Cardiac fibroblast (primary cell): ENCODE results near the gene CHCHD3.

Experiments used
- DNase-seq, 2 donors: peaks; one replicate each; pipeline versions ENCODE4 v3.0.0 to v3.0.0-alpha.2; 2010; ENCODE audit warnings: low read depth in 2 of 2
- H3K4me3 ChIP-seq, 2 donors: replicated peaks in 1 of 2; 1 replicate in 1 of 2; 2 replicates in 1 of 2; pipeline ENCODE4 v1.5.1; 2011; ENCODE audit warnings: low read depth in 2 of 2, low read length in 2 of 2, mild to moderate bottlenecking in 2 of 2, moderate library complexity in 1 of 2
- TF ChIP-seq, protein P1 (sequence below): IDR thresholded peaks from one replicate; pipeline ENCODE4 v1.5.1; 2011; ENCODE audit warnings: low read depth, mild to moderate bottlenecking, low read length, inconsistent platforms

CHCHD3 gene

DNA sequence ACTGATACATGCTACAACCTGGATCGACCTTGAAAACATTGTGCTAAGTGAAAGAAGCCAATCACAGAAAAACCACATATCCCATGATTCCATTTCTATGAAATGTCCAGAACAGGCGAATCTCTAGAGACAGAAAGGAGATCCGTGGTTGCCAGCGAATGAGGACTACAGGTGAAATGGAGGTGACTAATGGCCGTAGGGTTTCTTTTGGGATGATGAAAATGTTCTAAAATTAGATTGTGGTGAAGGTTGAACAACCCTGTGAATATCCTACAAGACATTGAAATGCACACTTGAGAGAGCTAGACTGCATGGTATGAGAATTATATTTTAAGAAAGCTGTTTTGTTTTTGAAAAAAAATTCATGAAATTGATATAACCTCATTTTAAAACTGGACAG is 317.1 kb downstream of the CHCHD3 start:
- TF ChIP-seq, protein P1, sequence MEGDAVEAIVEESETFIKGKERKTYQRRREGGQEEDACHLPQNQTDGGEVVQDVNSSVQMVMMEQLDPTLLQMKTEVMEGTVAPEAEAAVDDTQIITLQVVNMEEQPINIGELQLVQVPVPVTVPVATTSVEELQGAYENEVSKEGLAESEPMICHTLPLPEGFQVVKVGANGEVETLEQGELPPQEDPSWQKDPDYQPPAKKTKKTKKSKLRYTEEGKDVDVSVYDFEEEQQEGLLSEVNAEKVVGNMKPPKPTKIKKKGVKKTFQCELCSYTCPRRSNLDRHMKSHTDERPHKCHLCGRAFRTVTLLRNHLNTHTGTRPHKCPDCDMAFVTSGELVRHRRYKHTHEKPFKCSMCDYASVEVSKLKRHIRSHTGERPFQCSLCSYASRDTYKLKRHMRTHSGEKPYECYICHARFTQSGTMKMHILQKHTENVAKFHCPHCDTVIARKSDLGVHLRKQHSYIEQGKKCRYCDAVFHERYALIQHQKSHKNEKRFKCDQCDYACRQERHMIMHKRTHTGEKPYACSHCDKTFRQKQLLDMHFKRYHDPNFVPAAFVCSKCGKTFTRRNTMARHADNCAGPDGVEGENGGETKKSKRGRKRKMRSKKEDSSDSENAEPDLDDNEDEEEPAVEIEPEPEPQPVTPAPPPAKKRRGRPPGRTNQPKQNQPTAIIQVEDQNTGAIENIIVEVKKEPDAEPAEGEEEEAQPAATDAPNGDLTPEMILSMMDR = no peak
- DNase-seq = no peak
- no peak overlapping the region for H3K4me3 ChIP-seq

- H3K4me3 ChIP-seq = no peak overlapping the region
- TF ChIP-seq, protein P1 = no peak
- no peak for DNase-seq
Observed at GRCh38 chr7:132760866-132761265, 321.0 kb downstream of the CHCHD3 start.

DNA sequence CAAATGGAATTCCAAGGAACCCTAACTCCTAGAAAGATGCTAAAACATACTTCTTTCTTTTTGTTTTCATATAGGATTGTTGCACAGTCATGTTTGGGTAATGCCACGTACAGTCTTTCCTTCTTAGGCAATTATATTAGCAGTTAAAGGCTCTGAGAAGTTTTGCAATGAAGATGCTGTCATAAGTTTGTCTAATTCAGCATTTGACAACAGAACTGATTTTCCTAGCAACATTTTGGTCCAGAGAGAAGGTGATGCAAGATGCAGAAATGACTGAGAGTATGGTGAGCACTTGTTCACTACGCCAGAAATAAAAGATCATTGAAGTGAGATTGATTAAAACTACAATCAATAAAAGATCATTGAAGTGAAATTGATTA is 321.7 kb downstream of the CHCHD3 start:
- DNase-seq = peak in 1 of 2 donors; percentile 31
- no peak overlapping the region for H3K4me3 ChIP-seq
- TF ChIP-seq, protein P1 = no peak

DNA sequence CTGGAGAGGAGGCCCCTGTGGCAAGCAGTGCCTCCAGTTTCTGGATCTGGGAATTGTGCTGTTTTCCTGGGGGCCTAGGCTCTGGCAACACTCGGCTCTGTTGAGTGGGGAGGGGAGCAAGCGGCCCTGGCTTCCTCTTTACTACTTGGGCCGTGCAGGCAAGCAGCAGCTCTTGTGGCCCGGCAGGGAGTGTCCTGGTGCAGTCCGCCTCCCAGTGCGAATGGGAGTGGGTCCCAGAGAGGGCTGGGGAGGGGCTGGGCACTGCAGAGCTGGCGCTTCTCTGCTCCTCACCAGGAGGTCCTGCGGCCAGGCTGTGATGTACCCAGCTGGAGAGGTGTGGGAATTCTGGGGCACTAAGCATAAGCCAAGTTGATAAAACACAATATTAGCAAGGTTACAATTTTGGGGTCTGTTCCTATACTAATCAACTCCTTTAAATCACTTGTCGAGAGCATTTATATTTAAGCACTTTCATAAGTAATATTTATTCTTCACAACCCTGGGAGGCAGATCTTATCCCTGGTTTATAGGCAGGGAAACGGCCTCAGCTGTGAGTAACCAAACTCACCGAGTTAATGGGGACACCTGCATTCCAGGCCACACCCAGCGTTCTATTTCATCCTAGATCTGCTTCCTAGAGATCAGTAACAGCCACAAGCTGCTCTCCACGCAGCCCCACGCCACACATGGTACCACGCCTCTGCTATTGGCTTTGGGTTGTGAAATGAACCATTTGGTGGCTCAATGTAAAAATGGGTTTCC is 322.2 kb downstream of the CHCHD3 start:
- TF ChIP-seq, protein P1 = no peak
- no peak overlapping the region for H3K4me3 ChIP-seq
- no peak for DNase-seq

- TF ChIP-seq, protein P1 = no peak
- DNase-seq = no peak
Observed at GRCh38 chr7:132758986-132759385, 322.9 kb downstream of the CHCHD3 start.

DNA sequence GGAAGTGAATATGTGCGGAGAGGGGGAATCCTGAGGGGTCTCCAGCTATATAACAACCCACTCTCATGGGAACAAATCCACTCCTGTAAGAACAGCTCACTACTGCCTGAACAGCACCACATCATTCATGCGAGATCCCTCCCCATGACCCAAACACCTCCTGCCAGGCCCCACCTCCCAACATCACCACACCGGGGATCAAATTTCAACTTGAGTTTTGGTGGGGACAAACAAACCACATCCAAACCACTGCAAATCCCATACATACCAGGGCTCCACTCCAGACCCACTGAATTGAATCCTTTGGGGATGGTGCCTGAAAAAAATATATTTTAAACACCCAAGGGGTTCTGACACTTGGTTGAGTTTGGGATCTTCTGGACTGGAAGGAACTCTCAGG is 324.1 kb downstream of the CHCHD3 start:
- TF ChIP-seq, protein P1 = no peak
- no peak for DNase-seq
- H3K4me3 ChIP-seq = no peak overlapping the region

More at GRCh38 chr7:132758986-132759385, 322.9 kb downstream of the CHCHD3 start:
- H3K4me3 ChIP-seq = no peak overlapping the region

DNA sequence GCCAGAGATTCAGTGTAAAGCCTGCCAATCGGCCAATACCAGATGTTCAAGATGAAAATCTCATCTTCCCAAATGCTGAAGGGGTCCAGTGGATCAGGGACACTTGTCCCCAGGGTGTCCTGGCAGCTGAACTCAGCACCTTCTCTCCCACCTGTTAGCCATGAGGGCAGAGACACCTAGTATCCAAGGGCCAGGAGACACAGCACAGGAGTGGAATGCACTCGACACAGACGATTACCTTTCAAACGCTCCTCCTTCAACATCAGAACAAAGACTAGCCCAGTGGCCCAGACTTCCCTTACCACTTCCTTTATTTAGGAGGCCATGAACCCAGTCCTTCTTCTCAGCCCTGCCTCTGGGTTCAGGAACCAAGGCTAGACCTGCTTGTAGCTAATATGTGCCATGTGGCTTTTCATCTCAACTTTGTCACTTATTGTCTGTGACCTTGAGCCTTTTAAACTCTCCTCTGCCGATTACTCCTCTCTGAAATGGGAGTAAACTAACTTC is 325.4 kb downstream of the CHCHD3 start:
- DNase-seq = no peak
- TF ChIP-seq, protein P1 = no peak
- H3K4me3 ChIP-seq = no peak overlapping the region
